H9 (cell line): Measurements from ENCODE around the gene OR1K1. TPM values are rescaled to one million over a fixed set of nuclear protein-coding genes. Genes with fewer than 3 reads are reported as not detected.

Source experiments
- DNase-seq: peaks from one replicate; pipeline ENCODE4 v3.0.0-alpha.2; 2017
- H2AFZ ChIP-seq: one replicate; pipeline ENCODE4 v1.6.1; 2013; ENCODE audit warnings: mild to moderate bottlenecking, low read length, control low read depth, moderate library complexity
- H2AK5ac ChIP-seq: 2 replicates; pipeline ENCODE4 v1.6.1; 2013; ENCODE audit warnings: low read length, control low read depth, mixed read lengths; ENCODE audit not compliant: insufficient read length
- H2BK120ac ChIP-seq: one replicate; pipeline ENCODE4 v1.6.1; 2013; ENCODE audit warnings: low read depth, mild to moderate bottlenecking, low read length, control low read depth, inconsistent platforms; ENCODE audit not compliant: poor library complexity, severe bottlenecking
- H2BK12ac ChIP-seq: 2 replicates; pipeline ENCODE4 v1.6.1; 2013; ENCODE audit warnings: low read length, control low read depth, mixed read lengths, low read depth; ENCODE audit not compliant: insufficient read length
- H2BK15ac ChIP-seq: 2 replicates; pipeline ENCODE4 v1.6.1; 2013; ENCODE audit warnings: low read depth, low read length, control low read depth
- H2BK20ac ChIP-seq: one replicate; pipeline ENCODE4 v1.6.1; 2013; ENCODE audit warnings: low read depth, mild to moderate bottlenecking, low read length, control low read depth, inconsistent platforms; ENCODE audit not compliant: poor library complexity, severe bottlenecking
- H2BK5ac ChIP-seq: 2 replicates; pipeline ENCODE4 v1.6.1; 2013; ENCODE audit warnings: low read length, control low read depth, mixed read lengths; ENCODE audit not compliant: insufficient read length
- H3K14ac ChIP-seq: 2 replicates; pipeline ENCODE4 v1.6.1; 2013; ENCODE audit warnings: low read length, control low read depth; ENCODE audit not compliant: insufficient read depth
- H3K18ac ChIP-seq: 2 replicates; pipeline ENCODE4 v1.6.1; 2013; ENCODE audit warnings: low read depth, mild to moderate bottlenecking, mixed read lengths, low read length, control low read depth; ENCODE audit not compliant: insufficient read length
- H3K23ac ChIP-seq: 2 replicates; pipeline ENCODE4 v1.6.1; 2013; ENCODE audit warnings: low read length, control low read depth, mixed read lengths, low read depth; ENCODE audit not compliant: insufficient read length
- H3K23me2 ChIP-seq: 2 replicates; pipeline ENCODE4 v1.6.1; 2013; ENCODE audit warnings: low read depth, mild to moderate bottlenecking, mixed read lengths, low read length, control low read depth; ENCODE audit not compliant: insufficient read length, poor library complexity, severe bottlenecking
- H3K27ac ChIP-seq: 2 replicates; pipeline ENCODE4 v1.5.1; 2013; ENCODE audit warnings: low read length, control low read depth, mixed read lengths, low read depth; ENCODE audit not compliant: insufficient read length
- H3K27me3 ChIP-seq: 2 replicates; pipeline ENCODE4 v1.6.1; 2013; ENCODE audit warnings: low read length, control low read depth, inconsistent platforms; ENCODE audit not compliant: insufficient read depth
- H3K4ac ChIP-seq: 2 replicates; pipeline ENCODE4 v1.6.1; 2013; ENCODE audit warnings: low read depth, mild to moderate bottlenecking, control low read depth, inconsistent platforms, low read length, moderate library complexity
- H3K4me1 ChIP-seq: 2 replicates; pipeline ENCODE4 v1.6.1; 2013; ENCODE audit warnings: low read length, control low read depth, inconsistent platforms; ENCODE audit not compliant: insufficient read depth
- H3K4me2 ChIP-seq: 2 replicates; pipeline ENCODE4 v1.6.1; 2013; ENCODE audit warnings: low read length, control low read depth, mixed read lengths; ENCODE audit not compliant: insufficient read length, insufficient read depth
- H3K56ac ChIP-seq: 2 replicates; pipeline ENCODE4 v1.6.1; 2013; ENCODE audit warnings: low read depth, mild to moderate bottlenecking, mixed read lengths, low read length, control low read depth; ENCODE audit not compliant: insufficient read length
- H3K79me1 ChIP-seq: 2 replicates; pipeline ENCODE4 v1.6.1; 2013; ENCODE audit warnings: low read depth, mild to moderate bottlenecking, moderate library complexity, low read length, control low read depth, inconsistent platforms; ENCODE audit not compliant: insufficient read depth, poor library complexity, severe bottlenecking
- H3K79me2 ChIP-seq: 2 replicates; pipeline ENCODE4 v1.6.1; 2013; ENCODE audit warnings: low read length, control low read depth, inconsistent platforms; ENCODE audit not compliant: insufficient read depth
- H3K9ac ChIP-seq: 2 replicates; pipeline ENCODE4 v1.6.1; 2013; ENCODE audit warnings: low read length, control low read depth, mixed read lengths; ENCODE audit not compliant: insufficient read length; ENCODE audit errors: extremely low read depth
- H3K9me3 ChIP-seq: one replicate; pipeline ENCODE4 v1.6.1; 2013; ENCODE audit warnings: low read depth, low read length, inconsistent platforms; ENCODE audit not compliant: control insufficient read depth
- H3T11ph ChIP-seq: one replicate; pipeline ENCODE4 v1.6.1; 2013; ENCODE audit warnings: mild to moderate bottlenecking, low read length, control low read depth, inconsistent platforms
- H4K20me1 ChIP-seq: one replicate; pipeline ENCODE4 v1.6.1; 2013; ENCODE audit not compliant: control insufficient read depth, insufficient read length, insufficient read depth
- H4K5ac ChIP-seq: 2 replicates; pipeline ENCODE4 v1.6.1; 2013; ENCODE audit warnings: low read depth, mild to moderate bottlenecking, mixed read lengths, low read length, control low read depth; ENCODE audit not compliant: insufficient read length
- H4K8ac ChIP-seq: replicated peaks from 2 replicates; pipeline ENCODE4 v1.6.1; 2013; ENCODE audit warnings: low read length, control low read depth, mixed read lengths, low read depth; ENCODE audit not compliant: insufficient read length
- H4K91ac ChIP-seq: 2 replicates; pipeline ENCODE4 v1.6.1; 2013; ENCODE audit warnings: low read depth, mild to moderate bottlenecking, moderate library complexity, mixed read lengths, low read length, control low read depth; ENCODE audit not compliant: insufficient read length
- H3K27ac Mint-ChIP-seq, 3 experiments: 2 replicates in 2 of 3; 3 replicates in 1 of 3; pipeline ENCODE4 v1.8.0; 2020 to 2021; ENCODE audit warnings: mixed read lengths in 3 of 3, mild to moderate bottlenecking in 1 of 3, moderate library complexity in 1 of 3
- H3K27me3 Mint-ChIP-seq: 2 replicates; pipeline ENCODE4 v1.8.0; 2021; ENCODE audit warnings: low read depth, mild to moderate bottlenecking, moderate library complexity, mixed read lengths
- H3K36me3 Mint-ChIP-seq, 3 experiments: 2 replicates in 2 of 3; 3 replicates in 1 of 3; pipeline ENCODE4 v1.8.0; 2020 to 2021; ENCODE audit warnings: low read depth in 3 of 3, mixed read lengths in 3 of 3; ENCODE audit not compliant: insufficient read depth in 1 of 3
- H3K4me1 Mint-ChIP-seq, 2 experiments: 2 replicates each; pipeline ENCODE4 v1.8.0; 2020; ENCODE audit warnings: mixed read lengths in 2 of 2
- H3K4me3 Mint-ChIP-seq, 2 experiments: 2 replicates in 1 of 2; 3 replicates in 1 of 2; pipeline ENCODE4 v1.8.0; 2020 to 2021; ENCODE audit warnings: mild to moderate bottlenecking in 2 of 2, mixed read lengths in 2 of 2, moderate library complexity in 1 of 2
- H3K9me3 Mint-ChIP-seq, 2 experiments: 2 replicates in 1 of 2; 3 replicates in 1 of 2; pipeline ENCODE4 v1.8.0; 2020; ENCODE audit warnings: mild to moderate bottlenecking in 2 of 2, mixed read lengths in 2 of 2, moderate library complexity in 1 of 2
- WGBS: extraction: QIAGEN DNeasy Blood & Tissue Kit; methylation state at CpG from one replicate; pipeline ENCODE4 v1.1.7; 2013; ENCODE audit warnings: missing lambda C conversion rate, low lambda C conversion rate, mixed read lengths; ENCODE audit not compliant: insufficient read length; ENCODE audit errors: extremely low coverage; 5-methylcytosine and 5-hydroxymethylcytosine counted together
- total RNA-seq: library from RNA; stranded (reverse); gene quantifications from 2 replicates; pipeline ENCODE4 v1.2.1, GENCODE V29; 2021
- TF ChIP-seq, protein P1 (sequence below): fragments of 200-600 bp; sonication (generic); conservative IDR thresholded peaks from 3 replicates; pipeline ENCODE4 v1.8.0; 2021; ENCODE audit warnings: antibody characterized with exemption, mild to moderate bottlenecking

OR1K1 gene
- total RNA-seq, 1 experiment from 2014 or later = not detected

DNA sequence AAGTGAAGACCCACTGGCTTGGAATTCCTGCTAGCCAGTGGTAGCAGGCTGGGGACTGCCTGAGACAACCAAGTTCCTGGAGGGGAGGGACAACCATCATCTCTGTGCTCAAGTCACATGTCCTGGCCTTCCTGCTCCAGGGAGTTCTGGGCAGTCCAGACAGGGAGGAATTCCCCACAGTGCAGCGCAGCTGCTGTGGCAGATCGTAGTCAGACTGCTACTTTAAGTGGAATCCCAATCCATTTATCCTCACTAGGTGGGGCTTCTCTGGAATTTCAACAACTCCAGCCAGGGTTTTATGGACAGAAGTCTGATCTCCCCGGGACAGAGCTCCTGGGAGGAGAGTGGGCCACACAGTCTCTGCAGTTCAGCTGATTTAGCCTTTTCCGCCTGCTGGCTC is 32.1 kb upstream of the OR1K1 start:
- H3K23me2 ChIP-seq = no peaks in the 10 kb centered on the region
- H2BK5ac ChIP-seq = no peak overlapping the region
- H3K79me2 ChIP-seq = no peaks in the 10 kb centered on the region
- no CpG with 5 or more reads among the region's 4 CpGs for WGBS
- H3K23ac ChIP-seq = no peak overlapping the region
- no peak overlapping the region for H2BK20ac ChIP-seq
- H3K27ac Mint-ChIP-seq = no peak overlapping the region
- no peaks in the 10 kb centered on the region for H3K27me3 ChIP-seq
- H3K36me3 Mint-ChIP-seq = peaks cover 0 to 11% (median 2%) of the 10 kb centered on the region in 3 experiments; a peak in 4 of 7 replicates
- no peak overlapping the region for H2BK12ac ChIP-seq
- no peak overlapping the region for H3K14ac ChIP-seq
- no peak overlapping the region for H2AFZ ChIP-seq
- H3K4me2 ChIP-seq = no peak overlapping the region
- no peak overlapping the region for H3K18ac ChIP-seq
- H3K4ac ChIP-seq = no peak overlapping the region
- no peak overlapping the region for H4K91ac ChIP-seq
- H4K8ac ChIP-seq = no peak overlapping the region
- H3K9me3 Mint-ChIP-seq = peaks cover 64 to 70% of the 10 kb centered on the region in 2 experiments
- H3T11ph ChIP-seq = no peak overlapping the region
- no peak overlapping the region for H3K56ac ChIP-seq
- no peak overlapping the region for H2AK5ac ChIP-seq
- H2BK120ac ChIP-seq = no peak overlapping the region
- H3K4me1 ChIP-seq = no peaks in the 10 kb centered on the region
- no peak overlapping the region for H3K4me3 Mint-ChIP-seq
- peaks cover 13% of the 10 kb centered on the region for H3K9me3 ChIP-seq
- no peaks in the 10 kb centered on the region for H4K20me1 ChIP-seq
- H3K79me1 ChIP-seq = no peaks in the 10 kb centered on the region
- H4K5ac ChIP-seq = no peak overlapping the region
- no peaks in the 10 kb centered on the region for H3K4me1 Mint-ChIP-seq
- H3K27ac ChIP-seq = no peak overlapping the region
- no peak overlapping the region for H3K9ac ChIP-seq
- no peak for DNase-seq
- no peak overlapping the region for H2BK15ac ChIP-seq
- peaks cover 1% of the 10 kb centered on the region for H3K27me3 Mint-ChIP-seq
- TF ChIP-seq, protein P1, sequence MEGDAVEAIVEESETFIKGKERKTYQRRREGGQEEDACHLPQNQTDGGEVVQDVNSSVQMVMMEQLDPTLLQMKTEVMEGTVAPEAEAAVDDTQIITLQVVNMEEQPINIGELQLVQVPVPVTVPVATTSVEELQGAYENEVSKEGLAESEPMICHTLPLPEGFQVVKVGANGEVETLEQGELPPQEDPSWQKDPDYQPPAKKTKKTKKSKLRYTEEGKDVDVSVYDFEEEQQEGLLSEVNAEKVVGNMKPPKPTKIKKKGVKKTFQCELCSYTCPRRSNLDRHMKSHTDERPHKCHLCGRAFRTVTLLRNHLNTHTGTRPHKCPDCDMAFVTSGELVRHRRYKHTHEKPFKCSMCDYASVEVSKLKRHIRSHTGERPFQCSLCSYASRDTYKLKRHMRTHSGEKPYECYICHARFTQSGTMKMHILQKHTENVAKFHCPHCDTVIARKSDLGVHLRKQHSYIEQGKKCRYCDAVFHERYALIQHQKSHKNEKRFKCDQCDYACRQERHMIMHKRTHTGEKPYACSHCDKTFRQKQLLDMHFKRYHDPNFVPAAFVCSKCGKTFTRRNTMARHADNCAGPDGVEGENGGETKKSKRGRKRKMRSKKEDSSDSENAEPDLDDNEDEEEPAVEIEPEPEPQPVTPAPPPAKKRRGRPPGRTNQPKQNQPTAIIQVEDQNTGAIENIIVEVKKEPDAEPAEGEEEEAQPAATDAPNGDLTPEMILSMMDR = no peak
